HepG2 (cell line): ENCODE data around the gene LYPD4. TPM values are rescaled to one million over a fixed set of nuclear protein-coding genes. Genes with fewer than 3 reads are reported as not detected.
"Not testable (repeated sequence)": the region's sequence is repeated elsewhere in the genome, so short reads cannot be mapped to it uniquely, and the experiment has no call there.

Source experiments
- ATAC-seq: fragments of 200-7000 bp; cut with Tn5 transposase; 3 replicates; pipeline ENCODE4 v1.9.1; 2020; ENCODE audit warnings: mild to moderate bottlenecking, moderate library complexity
- BruUV-seq: library from RNA; stranded (reverse); fragments of 400-500 nt; replicated peaks from 2 replicates; lab custom pipeline; 2021; lab: Mats Ljungman, UMichigan
- CTCF ChIA-PET: fragments of 300-600 bp; formaldehyde crosslinking; extraction: SDS; loops from one replicate; lab custom pipeline; 2021; ENCODE audit warnings: low total read pairs, inconsistent platforms, low intra/inter-chr PET ratio; lab: Yijun Ruan, JAX
- POLR2A ChIA-PET: fragments of 350-600 bp; sonication (Branson Sonifier 250); formaldehyde crosslinking; loops from one replicate; lab custom pipeline; 2020; ENCODE audit warnings: antibody characterized with exemption, inconsistent platforms; lab: Yijun Ruan, JAX
- DNase-seq: peaks from one replicate; pipeline ENCODE4 v3.0.0-alpha.2; 2015; ENCODE audit warnings: low spot score
- FAIRE-seq: peaks from 3 replicates; lab custom pipeline; 2011; peaks lifted over from hg19 to GRCh38; lab: Jason Lieb, UNC
- H2AFZ ChIP-seq: one replicate; pipeline ENCODE4 v1.6.1; 2011; ENCODE audit warnings: low read length, inconsistent platforms
- H3K27ac ChIP-seq: fragments of 300-600 bp; 3 replicates; pipeline ENCODE4 v1.8.0; 2011; ENCODE audit warnings: mixed run types, mild to moderate bottlenecking, mixed read lengths, low read length, inconsistent platforms; ENCODE audit not compliant: insufficient read depth; ENCODE audit errors: extremely low read length
- H3K27me3 ChIP-seq, 2 experiments: fragments of 200-600 bp in 1 of 2; 2 replicates in 1 of 2; 3 replicates in 1 of 2; pipeline versions ENCODE4 v1.6.0 to v1.8.0; 2011; ENCODE audit warnings: low read length in 2 of 2, mild to moderate bottlenecking in 2 of 2, moderate library complexity in 2 of 2, inconsistent platforms in 1 of 2; ENCODE audit not compliant: insufficient read depth in 2 of 2, control insufficient read depth in 1 of 2
- H3K36me3 ChIP-seq, 2 experiments: fragments of 200-600 bp in 1 of 2; replicated peaks in 1 of 2; 2 replicates in 1 of 2; 3 replicates in 1 of 2; pipeline versions ENCODE4 v1.5.1 to v1.8.0; 2011; ENCODE audit warnings: low read length in 2 of 2, inconsistent platforms in 1 of 2; ENCODE audit not compliant: insufficient read depth in 2 of 2, control insufficient read depth in 1 of 2
- H3K4me1 ChIP-seq: 2 replicates; pipeline ENCODE4 v1.5.1; 2012; ENCODE audit warnings: low read length, inconsistent platforms; ENCODE audit not compliant: insufficient read depth
- H3K4me2 ChIP-seq: 2 replicates; pipeline ENCODE4 v1.6.0; 2011; ENCODE audit warnings: low read depth, low read length, inconsistent platforms
- H3K4me3 ChIP-seq, 3 experiments: fragments of 200-600 bp in 1 of 3; sonication (generic), shearing (Covaris generic) in 1 of 3; replicated peaks in 1 of 3; 2 replicates each; pipeline ENCODE4 v1.5.1; 2011 to 2016; ENCODE audit warnings: low read length in 3 of 3, inconsistent platforms in 2 of 3, low read depth in 2 of 3, mild to moderate bottlenecking in 2 of 3, control low read depth in 1 of 3, mixed read lengths in 1 of 3; ENCODE audit not compliant: insufficient read depth in 1 of 3
- H3K79me2 ChIP-seq: one replicate; pipeline ENCODE4 v1.6.1; 2011; ENCODE audit warnings: low read length, inconsistent platforms; ENCODE audit not compliant: insufficient read depth
- H3K9ac ChIP-seq: 2 replicates; pipeline ENCODE4 v1.6.0; 2011; ENCODE audit warnings: mild to moderate bottlenecking, low read depth, low read length, inconsistent platforms; ENCODE audit not compliant: insufficient read depth
- H3K9me3 ChIP-seq: 2 replicates; pipeline ENCODE4 v1.5.1; 2012; ENCODE audit warnings: mild to moderate bottlenecking, low read length
- H4K20me1 ChIP-seq: 2 replicates; pipeline ENCODE4 v1.6.0; 2011; ENCODE audit warnings: inconsistent platforms, mild to moderate bottlenecking, low read length, moderate library complexity; ENCODE audit not compliant: insufficient read depth
- FOSL2 ChIP-seq: sonication (generic); formaldehyde crosslinking; IDR thresholded peaks from 2 replicates; pipeline ENCODE4 v1.4.0; 2020; ENCODE audit warnings: missing genetic modification reagents
- LRRFIP1 ChIP-seq: sonication (generic); formaldehyde crosslinking; conservative IDR thresholded peaks from 2 replicates; pipeline ENCODE4 v1.4.0; 2020; ENCODE audit warnings: missing genetic modification reagents
- MAX ChIP-seq: IDR thresholded peaks from 2 replicates; pipeline ENCODE4 v1.6.1; 2012; ENCODE audit warnings: inconsistent platforms
- POLR2AphosphoS5 ChIP-seq: IDR thresholded peaks from 2 replicates; pipeline ENCODE4 v1.6.1; 2012; ENCODE audit warnings: low read depth, low read length
- TEAD3 ChIP-seq: optimal IDR thresholded peaks from 2 replicates; pipeline ENCODE3; 2016; ENCODE audit warnings: borderline replicate concordance
- ZBTB14 ChIP-seq: sonication (generic); formaldehyde crosslinking; IDR thresholded peaks from 2 replicates; pipeline ENCODE4 v1.4.0; 2020; ENCODE audit warnings: missing genetic modification reagents
- ZBTB38 ChIP-seq: sonication (generic); formaldehyde crosslinking; IDR thresholded peaks from 2 replicates; pipeline ENCODE4 v1.5.1; 2020; ENCODE audit warnings: mild to moderate bottlenecking, missing genetic modification reagents
- ZC3H4 ChIP-seq: sonication (generic); formaldehyde crosslinking; IDR thresholded peaks from 2 replicates; pipeline ENCODE4 v1.4.0; 2020; ENCODE audit warnings: missing genetic modification reagents, borderline replicate concordance
- ZFY ChIP-seq: sonication (generic); formaldehyde crosslinking; IDR thresholded peaks from 2 replicates; pipeline ENCODE4 v1.4.0; 2020; ENCODE audit warnings: missing genetic modification reagents
- ZNF121 ChIP-seq: sonication (generic); formaldehyde crosslinking; IDR thresholded peaks from 2 replicates; pipeline ENCODE4 v1.5.0; 2020; ENCODE audit warnings: mild to moderate bottlenecking, missing genetic modification reagents
- ZNF441 ChIP-seq: sonication (generic); formaldehyde crosslinking; IDR thresholded peaks from 2 replicates; pipeline ENCODE4 v1.7.0; 2021; ENCODE audit warnings: missing genetic modification reagents, borderline replicate concordance
- ZNF891 ChIP-seq: sonication (generic); formaldehyde crosslinking; IDR thresholded peaks from 2 replicates; pipeline ENCODE4 v1.5.0; 2020; ENCODE audit warnings: mild to moderate bottlenecking, missing genetic modification reagents
- WGBS: methylation state at CpG from one replicate; pipeline ENCODE4 v1.1.6; 2017; ENCODE audit warnings: low lambda C conversion rate; 5-methylcytosine and 5-hydroxymethylcytosine counted together
- in situ Hi-C: cut with HindIII; loops from 2 replicates; pipeline ENCODE4 v1.10.0; 2017; ENCODE audit warnings: low pct_unique_long_range_greater_than_20kb; ENCODE audit not compliant: extremely low pct_ligation_motif_present
- intact Hi-C: fragments of 100-400 bp; cut with micrococcal nuclease; formaldehyde crosslinking; loops from one replicate; pipeline ENCODE4 v1.10.0; 2022; ENCODE audit not compliant: unreplicated experiment
- polyA plus RNA-seq, 8 experiments: library from polyadenylated mRNA; depleted of rRNA in 3 of 8; stranded (reverse) in 7 of 8; unstranded in 1 of 8; fragments of >200 nt; fragmentation: Illumina TruSeq in 4 of 8; extraction: Trizol in 4 of 8; gene quantifications; 2 replicates each; pipeline versions ENCODE4 v1.2.1 to v1.2.3, GENCODE V29; 2011 to 2016; ENCODE audit warnings: low read depth in 4 of 8, missing spikeins in 1 of 8, mixed read lengths in 1 of 8; ENCODE audit not compliant: insufficient read depth in 1 of 8
- total RNA-seq, 5 experiments: library from RNA; depleted of rRNA; stranded (reverse); fragments of >200 nt; fragmentation: Illumina TruSeq; extraction: Trizol; gene quantifications; 2 replicates each; pipeline ENCODE4 v1.2.3, GENCODE V29; 2016; ENCODE audit warnings: low read depth in 1 of 5

Gene LYPD4
- total and polyA plus RNA-seq, 2 of the 13 experiments (the other 11 are each of a cell fraction or from before 2014, with no cell fraction given) = not detected

GRCh38 chr19:41875973-41876372 lies 31.5 kb upstream of the LYPD4 start:
- Histone ChIP-seq H4K20me1 (peaks cover 20% of the 10 kb centered on the region), H3K4me1 (peaks cover 25% of the 10 kb centered on the region), H3K36me3 (peaks cover 0 to 11% of the 10 kb centered on the region in 2 experiments; a peak in 2 of 5 replicates)
- H3K4me2 ChIP-seq, H3K9ac ChIP-seq, H3K79me2 ChIP-seq, intact Hi-C loops, H3K9me3 ChIP-seq, H3K4me3 ChIP-seq, H3K27ac ChIP-seq, CTCF ChIA-PET, BruUV-seq, ATAC-seq, DNase-seq, H3K27me3 ChIP-seq, in situ Hi-C loops, FAIRE-seq, H2AFZ ChIP-seq: not testable (repeated sequence)
- WGBS = 12% methylated on average over 3 of the region's 3 CpGs
- 0 out of 2 replicates have a peak, but pooled peaks have one; percentile 18 for TF ChIP-seq ZNF121 (CRISPR knock-in tag)
- POLR2A ChIA-PET = interaction anchor here (0.8 to 1.5 kb wide), 2 partner anchors 14 to 16 kb away, joined by 3 to 5 read pairs; partner anchors contain the start of gene RPS19

GRCh38 chr19:41872775-41873647 lies 28.5 kb upstream of the LYPD4 start:
- Histone ChIP-seq H3K79me2 (peaks cover 1% of the 10 kb centered on the region), H3K27me3 (peaks cover 1 to 6% of the 10 kb centered on the region in 2 experiments; a peak in 1 of 5 replicates), H3K36me3 (peaks cover 14 to 37% of the 10 kb centered on the region in 2 experiments), H3K4me2 (no peak overlapping the region), H2AFZ (no peak overlapping the region), H3K9ac (no peak overlapping the region), H3K27ac (no peak overlapping the region), H3K9me3 (no peaks in the 10 kb centered on the region), H3K4me3 (no peak overlapping the region), H3K4me1 (peaks cover 41% of the 10 kb centered on the region), H4K20me1 (peaks cover 48% of the 10 kb centered on the region)
- FAIRE-seq = peak; percentile 79
- BruUV-seq = no TSS peak
- 48% methylated on average over 17 of the region's 18 CpGs for WGBS
- intact Hi-C loops = loop anchor here (2.0 kb wide), 2 partner anchors 62 to 78 kb away; no protein-coding TSS in a partner anchor
- ATAC-seq = peak; percentile 70
- ChIA-PET CTCF (interaction anchor here (0.7 to 2.1 kb wide), 4 partner anchors 15 to 79 kb away, joined by 3 to 14 read pairs (median 9); no protein-coding TSS in a partner anchor), POLR2A (interaction anchor here (1.0 to 6.9 kb wide), 7 partner anchors 9 to 203 kb away, joined by 4 to 72 read pairs (median 6); partner anchors contain the start of genes ARHGEF1, RABAC1, RPS19 and ZNF574)
- in situ Hi-C loops = no loop called here
- DNase-seq = peak; percentile 72
- peak; percentile 59 for TF ChIP-seq POLR2AphosphoS5
- TF ChIP-seq ZNF441 (CRISPR knock-in tag) = 0 out of 2 replicates have a peak, but pooled peaks have one; percentile 25
- peak; percentile 41; the same call in 1 of the 2 replicates for TF ChIP-seq ZNF891 (CRISPR knock-in tag)
- TF ChIP-seq LRRFIP1 = no peak
- peak; percentile 57 for TF ChIP-seq ZFY (CRISPR knock-in tag)
- TF ChIP-seq FOSL2 (CRISPR knock-in tag) = 0 out of 2 replicates have a peak, but pooled peaks have one; percentile 6
- TF ChIP-seq ZBTB14 (CRISPR knock-in tag) = no peak
- peak; percentile 29; the same call in 1 of the 2 replicates for TF ChIP-seq ZC3H4 (CRISPR knock-in tag)
- no peak for TF ChIP-seq MAX
- TF ChIP-seq TEAD3 (CRISPR knock-in tag) = peak; percentile 33
- TF ChIP-seq ZBTB38 (CRISPR knock-in tag) = 0 out of 2 replicates have a peak, but pooled peaks have one; percentile 20
